Lower leg skin (tissue), 4 donors: ENCODE measurements around the gene ABCG1. TPM values are rescaled to one million over a fixed set of nuclear protein-coding genes. Genes with fewer than 3 reads are reported as not detected.

Experiments used
- DNase-seq, 2 donors: peaks; one replicate each; pipeline ENCODE4 v3.0.0-alpha.2; 2019; ENCODE audit warnings: low spot score in 2 of 2
- H3K4me3 ChIP-seq: fragments of 200-600 bp; sonication (generic); 2 replicates; pipeline ENCODE4 v1.5.1; 2017; ENCODE audit warnings: mild to moderate bottlenecking, low read depth; ENCODE audit not compliant: poor library complexity, severe bottlenecking
- CTCF ChIP-seq, 3 donors: fragments of 450-650 bp; IDR thresholded peaks; one replicate each; pipeline ENCODE4 v1.5.1; 2016; ENCODE audit warnings: antibody characterized with exemption in 3 of 3, mild to moderate bottlenecking in 3 of 3, moderate library complexity in 2 of 3
- POLR2A ChIP-seq, 2 donors: fragments of 450-650 bp; IDR thresholded peaks; one replicate each; pipeline ENCODE4 v1.6.1; 2016 to 2017; ENCODE audit warnings: antibody characterized with exemption in 2 of 2, mild to moderate bottlenecking in 1 of 2, moderate library complexity in 1 of 2
- WGBS, 2 donors: methylation state at CpG; one replicate each; pipeline ENCODE4 v1.1.5; 2018; 5-methylcytosine and 5-hydroxymethylcytosine counted together
- intact Hi-C: fragments of 100-400 bp; cut with DNase I; formaldehyde crosslinking; loops from one replicate; pipeline ENCODE4 v1.15.0; 2023; ENCODE audit warnings: low total_unique reads
- total RNA-seq, 4 donors: library from RNA; depleted of rRNA; stranded (reverse); fragments of >200 nt; gene quantifications; one replicate each; pipeline ENCODE4 v1.1.0, GENCODE V29; 2016

ABCG1 gene
- total RNA-seq, 4 donors from 2014 or later: 49.4 to 80.2 (median 52.7) TPM

- TF ChIP-seq POLR2A (IDR thresholded peaks at IDR 0.05) (no peak), CTCF (IDR thresholded peaks at IDR 0.05) (no peak)
- intact Hi-C loops: no loop called here
- 93 to 94% methylated on average over 2 of the region's 2 CpGs for WGBS, 2 donors
- no peak for DNase-seq
- no peak overlapping the region for H3K4me3 ChIP-seq
Measured at GRCh38 chr21:42226626-42227025, 7.7 kb downstream of the ABCG1 start.

- TF ChIP-seq CTCF (IDR thresholded peaks at IDR 0.05) (no peak), POLR2A (IDR thresholded peaks at IDR 0.05) (no peak)
- intact Hi-C loops: no loop called here
- DNase-seq: peak; percentile 95 to 98
- 16 to 19% methylated on average over 10 of the region's 10 CpGs for WGBS, 2 donors
- no peak overlapping the region for H3K4me3 ChIP-seq
Measured at GRCh38 chr21:42227909-42228708, 9.2 kb downstream of the ABCG1 start.

- intact Hi-C loops: no loop called here
- DNase-seq: no peak
- no peak overlapping the region for H3K4me3 ChIP-seq
- no peak for TF ChIP-seq CTCF (IDR thresholded peaks at IDR 0.05)
- TF ChIP-seq POLR2A (IDR thresholded peaks at IDR 0.05): no peak
- 94 to 95% methylated on average over 11 of the region's 11 CpGs for WGBS, 2 donors
Measured at GRCh38 chr21:42228709-42229220, 9.8 kb downstream of the ABCG1 start.

- no peak for DNase-seq
- WGBS, 2 donors: 81 to 82% methylated on average over 7 of the region's 7 CpGs
- TF ChIP-seq POLR2A (IDR thresholded peaks at IDR 0.05) (no peak), CTCF (IDR thresholded peaks at IDR 0.05) (no peak)
- H3K4me3 ChIP-seq: no peak overlapping the region
- intact Hi-C loops: no loop called here
Measured at GRCh38 chr21:42229676-42230075, 10.7 kb downstream of the ABCG1 start.

- DNase-seq: no peak
- H3K4me3 ChIP-seq: no peak overlapping the region
- intact Hi-C loops: no loop called here
- 79 to 87% methylated on average over 4 of the region's 4 CpGs for WGBS, 2 donors
- no peak for TF ChIP-seq POLR2A (IDR thresholded peaks at IDR 0.05)
- TF ChIP-seq CTCF (IDR thresholded peaks at IDR 0.05): no peak
Measured at GRCh38 chr21:42230178-42230577, 11.2 kb downstream of the ABCG1 start.
